Thoracic aorta (tissue), 2 donors: ENCODE measurements around the gene ELF4. TPM values are rescaled to one million over a fixed set of nuclear protein-coding genes. Genes with fewer than 3 reads are reported as not detected.
A peak's percentile ranks its signal among the peaks of the same experiment; 100 is the strongest.

Experiments used
- ATAC-seq: fragments of 150-250 bp; one replicate; pipeline ENCODE4 v1.8.0; 2017; ENCODE audit warnings: low read depth; ENCODE audit not compliant: insufficient number of reproducible peaks, low FRiP score
- DNase-seq: peaks from one replicate; pipeline ENCODE4 v3.0.0-alpha.2; 2020; ENCODE audit warnings: low spot score
- H3K27ac ChIP-seq, 2 donors: fragments of 200-600 bp; sonication (generic); 1 replicate in 1 of 2; 2 replicates in 1 of 2; pipeline ENCODE4 v1.5.1; 2016; ENCODE audit warnings: mild to moderate bottlenecking in 2 of 2, moderate library complexity in 2 of 2
- H3K27me3 ChIP-seq: fragments of 200-600 bp; sonication (generic); replicated peaks from 2 replicates; pipeline ENCODE4 v1.6.0; 2016; ENCODE audit warnings: mild to moderate bottlenecking; ENCODE audit not compliant: insufficient read depth
- H3K36me3 ChIP-seq: fragments of 200-600 bp; sonication (generic); one replicate; pipeline ENCODE4 v1.5.1; 2016
- H3K4me1 ChIP-seq, 2 donors: fragments of 200-600 bp; sonication (generic); 1 replicate in 1 of 2; 2 replicates in 1 of 2; pipeline versions ENCODE4 v1.5.1 to v1.6.0; 2016; ENCODE audit warnings: low read depth in 2 of 2, mild to moderate bottlenecking in 1 of 2; ENCODE audit not compliant: control insufficient read depth in 1 of 2
- H3K4me3 ChIP-seq: fragments of 200-600 bp; sonication (generic); 2 replicates; pipeline ENCODE4 v1.5.1; 2016; ENCODE audit warnings: mild to moderate bottlenecking
- H3K9me3 ChIP-seq: fragments of 200-600 bp; sonication (generic); 2 replicates; pipeline ENCODE4 v1.5.1; 2016
- total RNA-seq, 2 donors: library from RNA; depleted of rRNA; stranded (reverse); fragments of >200 nt; gene quantifications; one replicate each; pipeline versions ENCODE4 v1.1.0 to v1.2.3, GENCODE V29; 2016
- TF ChIP-seq, protein P1 (sequence below): fragments of 200-600 bp; sonication (generic); IDR thresholded peaks from one replicate; pipeline ENCODE4 v1.5.1; 2019; ENCODE audit warnings: antibody characterized with exemption

ELF4 gene
- total RNA-seq, result 10 to 100 TPM; 11.1 to 16.9 TPM

DNA sequence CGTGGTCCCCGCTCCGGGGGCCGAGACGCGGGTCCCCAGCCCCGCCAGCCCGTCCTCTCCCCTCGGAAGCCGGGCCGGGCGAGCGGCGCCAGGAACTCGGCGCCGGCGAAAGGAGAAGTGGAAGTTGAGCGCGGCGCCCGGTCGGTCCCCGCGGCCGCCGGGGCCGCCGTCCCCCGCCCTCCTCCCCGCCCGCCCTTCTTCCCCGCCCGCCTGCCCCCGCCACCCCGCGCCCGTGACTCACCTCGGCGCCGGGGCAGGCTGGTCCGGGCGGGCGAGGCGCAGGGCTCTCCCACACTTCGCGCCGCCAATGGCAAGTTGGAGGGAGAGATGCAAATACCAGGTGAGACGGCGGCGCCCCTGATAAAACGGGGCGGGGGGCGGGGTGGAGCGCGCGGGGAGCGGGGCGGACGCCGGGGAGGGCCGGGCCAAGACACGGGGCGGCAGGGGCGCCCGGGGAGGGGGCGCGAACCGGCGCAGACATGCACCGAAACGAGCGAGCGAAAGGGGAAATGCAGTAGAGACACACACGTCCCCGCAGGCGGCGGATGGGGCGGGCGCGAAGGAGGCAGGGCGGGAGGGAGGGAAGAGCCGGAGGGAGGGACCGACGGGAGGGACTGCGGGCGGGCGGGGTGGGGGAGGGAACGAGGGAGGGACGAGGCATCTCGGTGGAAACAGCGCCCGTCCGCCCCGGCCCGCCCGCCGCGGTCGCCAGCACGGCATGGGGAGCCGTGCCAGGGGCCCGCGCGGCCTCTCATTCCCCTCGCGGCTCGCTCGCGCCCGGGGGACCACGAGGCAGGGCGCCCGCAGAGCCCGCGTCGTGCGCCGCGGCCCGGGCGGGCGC, at the start of gene ELF4:
TSS of gene ELF4 (minus strand) at position 119 of the 841 bp plus-strand sequence. CDS start 29,167 bp downstream, outside the sequence.
- Histone ChIP-seq H3K4me3 (peak within 1 kb of the TSS; percentile 87), H3K27me3 (no peaks in the 10 kb centered on the region), H3K36me3 (no peaks in the 10 kb centered on the region), H3K4me1 (peaks cover 0 to 26% of the 10 kb centered on the region in 2 donors), H3K27ac (peak within 1 kb of the TSS; percentile 88), H3K9me3 (no peaks in the 10 kb centered on the region)
- DNase-seq (no peak), ATAC-seq (peak; percentile 82)
- TF ChIP-seq, protein P1, sequence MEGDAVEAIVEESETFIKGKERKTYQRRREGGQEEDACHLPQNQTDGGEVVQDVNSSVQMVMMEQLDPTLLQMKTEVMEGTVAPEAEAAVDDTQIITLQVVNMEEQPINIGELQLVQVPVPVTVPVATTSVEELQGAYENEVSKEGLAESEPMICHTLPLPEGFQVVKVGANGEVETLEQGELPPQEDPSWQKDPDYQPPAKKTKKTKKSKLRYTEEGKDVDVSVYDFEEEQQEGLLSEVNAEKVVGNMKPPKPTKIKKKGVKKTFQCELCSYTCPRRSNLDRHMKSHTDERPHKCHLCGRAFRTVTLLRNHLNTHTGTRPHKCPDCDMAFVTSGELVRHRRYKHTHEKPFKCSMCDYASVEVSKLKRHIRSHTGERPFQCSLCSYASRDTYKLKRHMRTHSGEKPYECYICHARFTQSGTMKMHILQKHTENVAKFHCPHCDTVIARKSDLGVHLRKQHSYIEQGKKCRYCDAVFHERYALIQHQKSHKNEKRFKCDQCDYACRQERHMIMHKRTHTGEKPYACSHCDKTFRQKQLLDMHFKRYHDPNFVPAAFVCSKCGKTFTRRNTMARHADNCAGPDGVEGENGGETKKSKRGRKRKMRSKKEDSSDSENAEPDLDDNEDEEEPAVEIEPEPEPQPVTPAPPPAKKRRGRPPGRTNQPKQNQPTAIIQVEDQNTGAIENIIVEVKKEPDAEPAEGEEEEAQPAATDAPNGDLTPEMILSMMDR, result no peak

DNA sequence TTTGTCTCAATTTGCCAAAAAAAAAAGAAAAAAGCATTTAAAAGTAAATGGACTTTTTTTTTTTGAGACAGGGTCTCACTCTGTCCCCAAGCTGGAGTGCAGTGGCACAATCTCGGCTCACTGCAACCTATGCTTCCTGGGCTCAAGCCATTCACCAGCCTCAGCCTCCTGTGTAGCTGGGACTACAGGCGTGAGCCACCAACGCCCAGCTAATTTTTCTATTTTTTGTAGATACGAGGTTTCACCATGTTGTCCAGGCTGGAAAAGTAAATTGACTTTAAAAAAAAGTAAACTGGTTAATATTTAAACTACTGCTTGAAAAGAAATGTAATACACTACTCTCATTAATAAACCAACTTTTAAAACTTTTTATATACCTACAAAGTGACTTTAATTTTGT, 49.5 kb upstream of the ELF4 start:
- no peak for ATAC-seq
- H3K27me3 ChIP-seq, result no peaks in the 10 kb centered on the region

DNA sequence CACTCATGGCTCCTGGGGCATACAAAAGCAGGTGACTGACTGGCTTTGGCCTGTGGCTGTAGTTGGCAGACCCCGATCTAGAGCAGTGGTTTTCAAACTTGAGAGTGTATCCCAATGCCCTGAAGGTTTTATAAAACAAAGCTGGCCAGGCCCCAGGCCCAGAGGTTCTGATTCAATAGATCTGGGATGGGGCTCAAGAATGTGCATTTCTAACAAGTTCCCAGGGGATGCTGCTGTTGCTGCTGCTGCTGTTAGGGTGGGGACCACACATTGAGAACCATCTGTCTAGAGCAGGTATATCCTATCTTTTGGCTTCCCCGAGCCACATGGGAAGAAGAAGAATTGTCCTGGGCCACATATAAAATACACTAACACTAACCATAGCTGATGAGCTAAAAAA, 48.0 kb upstream of the ELF4 start:
- Histone ChIP-seq H3K4me1 (no peaks in the 10 kb centered on the region), H3K27me3 (no peaks in the 10 kb centered on the region), H3K27ac (no peak overlapping the region), H3K9me3 (no peaks in the 10 kb centered on the region), H3K36me3 (no peaks in the 10 kb centered on the region), H3K4me3 (no peak overlapping the region)
- TF ChIP-seq, protein P1, result no peak
- no peak for ATAC-seq
- no peak for DNase-seq

More for the DNA sequence above, 49.5 kb upstream of the ELF4 start:
- peaks cover 0 to 9% of the 10 kb centered on the region in 2 donors for H3K4me1 ChIP-seq
- no peak overlapping the region for H3K4me3 ChIP-seq
- no peaks in the 10 kb centered on the region for H3K36me3 ChIP-seq
- no peak overlapping the region for H3K27ac ChIP-seq
- no peaks in the 10 kb centered on the region for H3K9me3 ChIP-seq
- TF ChIP-seq, protein P1, result no peak
- no peak for DNase-seq

GRCh38 chrX:130155564-130155963, 45.3 kb upstream of the ELF4 start:
- Histone ChIP-seq H3K4me1 (no peaks in the 10 kb centered on the region), H3K4me3 (no peak overlapping the region), H3K36me3 (no peaks in the 10 kb centered on the region), H3K9me3 (no peaks in the 10 kb centered on the region), H3K27me3 (no peaks in the 10 kb centered on the region), H3K27ac (no peak overlapping the region)
- TF ChIP-seq, protein P1, result no peak
- no peak for DNase-seq
- no peak for ATAC-seq

DNA sequence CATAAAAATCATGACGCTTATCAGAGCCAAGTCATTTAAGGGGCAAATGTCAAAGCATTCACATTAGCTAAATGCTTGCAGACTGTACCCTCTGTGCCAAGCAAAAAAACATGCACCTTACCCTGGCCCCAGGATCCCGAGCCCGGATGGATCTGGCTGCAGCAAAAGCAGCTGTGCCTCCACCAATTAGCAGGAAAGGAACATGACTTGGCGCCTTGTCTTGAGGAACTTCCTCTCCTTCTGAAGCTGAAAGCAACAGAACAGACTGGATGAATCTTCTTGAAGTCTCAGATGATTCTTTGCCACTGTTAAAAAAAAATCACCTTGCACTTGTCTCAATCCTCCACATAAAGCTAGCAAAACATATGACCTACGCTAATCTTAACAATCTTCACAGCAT, 37.3 kb upstream of the ELF4 start:
- Histone ChIP-seq H3K27ac (no peak overlapping the region), H3K9me3 (no peaks in the 10 kb centered on the region), H3K27me3 (no peaks in the 10 kb centered on the region), H3K4me1 (no peaks in the 10 kb centered on the region), H3K36me3 (no peaks in the 10 kb centered on the region), H3K4me3 (no peak overlapping the region)
- no peak for ATAC-seq
- DNase-seq, result no peak
- TF ChIP-seq, protein P1, result no peak
